Activated T-cell treated with anti-CD3 and anti-CD28 coated beads, Interleukin-2, amount 50 U/mL, for 24 hours (primary cell): ENCODE results near the gene RIOK3.
A peak's percentile ranks its signal among the peaks of the same experiment; 100 is the strongest.
"Not testable (repeated sequence)": the region's sequence is repeated elsewhere in the genome, so short reads cannot be mapped to it uniquely, and the experiment has no call there.

Experiments
- DNase-seq: peaks from one replicate; pipeline ENCODE4 v3.0.0-alpha.2; 2020
- H3K27ac Mint-ChIP-seq: 2 replicates; pipeline ENCODE4 v1.8.0; 2020; ENCODE audit warnings: mild to moderate bottlenecking, mixed read lengths
- H3K27me3 Mint-ChIP-seq: 2 replicates; pipeline ENCODE4 v1.8.0; 2020; ENCODE audit warnings: mixed read lengths
- H3K36me3 Mint-ChIP-seq: 2 replicates; pipeline ENCODE4 v1.8.0; 2020; ENCODE audit warnings: low read depth, mixed read lengths
- H3K4me1 Mint-ChIP-seq: 2 replicates; pipeline ENCODE4 v1.8.0; 2020; ENCODE audit warnings: low read depth, mixed read lengths
- H3K4me3 Mint-ChIP-seq: 2 replicates; pipeline ENCODE4 v1.8.0; 2020; ENCODE audit warnings: mild to moderate bottlenecking, moderate library complexity, mixed read lengths
- H3K9me3 Mint-ChIP-seq: 2 replicates; pipeline ENCODE4 v1.8.0; 2020; ENCODE audit warnings: mixed read lengths

The RIOK3 gene

GRCh38 chr18:23460285-23461273 lies 7.5 kb downstream of the RIOK3 start:
- Mint-ChIP-seq H3K27me3 (no peaks in the 10 kb centered on the region), H3K4me3 (no peak overlapping the region), H3K4me1 (peaks cover 54% of the 10 kb centered on the region), H3K36me3 (peaks cover 74% of the 10 kb centered on the region), H3K27ac (peak overlapping the region; percentile 30), H3K9me3 (no peaks in the 10 kb centered on the region)
- DNase-seq, result no peak

DNA sequence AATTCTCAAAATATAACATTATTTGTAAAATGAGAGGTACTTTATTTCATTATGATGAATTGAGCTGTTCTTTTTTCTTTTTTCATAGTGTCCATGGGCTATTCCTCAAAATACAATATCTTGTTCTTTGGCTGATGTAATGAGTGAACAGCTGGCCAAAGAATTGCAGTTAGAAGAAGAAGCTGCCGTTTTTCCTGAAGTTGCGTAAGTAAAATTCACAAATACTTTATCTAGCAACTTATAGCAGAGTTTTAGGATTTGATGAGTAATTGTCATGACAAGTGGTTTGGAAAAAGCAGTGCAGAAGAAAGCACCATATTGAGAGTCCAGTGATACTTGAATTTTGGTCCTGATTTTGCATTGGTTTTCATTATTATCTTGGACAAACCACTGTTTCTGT lies 9.8 kb downstream of the RIOK3 start:
- Mint-ChIP-seq H3K27me3 (no peaks in the 10 kb centered on the region), H3K4me3 (no peak overlapping the region), H3K27ac (no peak overlapping the region), H3K36me3 (peaks cover 77% of the 10 kb centered on the region), H3K9me3 (no peaks in the 10 kb centered on the region), H3K4me1 (peaks cover 33% of the 10 kb centered on the region)
- no peak for DNase-seq

DNA sequence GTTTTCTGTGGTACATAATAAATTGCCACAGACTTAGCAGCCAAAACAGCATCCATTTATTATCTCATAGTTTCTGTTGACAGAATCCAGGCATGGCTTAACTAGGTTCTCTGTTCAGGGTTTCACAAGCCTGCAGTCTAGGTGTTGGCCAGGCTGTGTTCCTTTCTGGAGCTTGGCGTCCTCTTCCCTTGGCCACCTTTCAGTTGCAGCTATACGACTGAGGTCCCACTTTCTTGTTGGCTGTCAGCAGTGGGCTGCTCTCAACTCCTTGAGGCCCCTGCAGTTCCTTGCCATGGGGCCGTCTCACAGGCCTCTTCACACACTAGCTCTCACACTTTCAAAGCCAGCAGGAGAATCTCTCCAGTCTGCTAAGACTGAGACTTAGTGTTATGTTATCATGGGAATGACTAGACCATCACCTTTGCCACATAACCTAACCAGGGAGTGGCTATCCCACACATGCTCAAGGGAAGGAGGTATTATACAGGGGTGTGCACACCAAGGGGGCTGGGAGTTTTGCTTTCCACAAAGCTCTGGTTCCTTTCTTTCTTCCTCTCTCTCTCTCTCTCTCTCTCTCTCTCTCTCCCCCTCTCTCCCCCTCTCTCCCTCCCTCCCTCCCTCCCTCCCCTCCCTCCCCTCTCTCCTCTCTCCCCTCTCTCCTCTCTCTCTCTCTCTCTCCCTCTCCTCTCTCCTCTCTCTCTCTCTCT lies 15.8 kb downstream of the RIOK3 start:
- Mint-ChIP-seq H3K36me3 (peaks cover 46% of the 10 kb centered on the region), H3K27me3 (no peaks in the 10 kb centered on the region), H3K9me3 (no peaks in the 10 kb centered on the region), H3K4me1 (no peaks in the 10 kb centered on the region), H3K4me3 (no peak overlapping the region), H3K27ac (peak overlapping the region; percentile 53)
- no peak for DNase-seq

GRCh38 chr18:23470620-23471387 lies 17.7 kb downstream of the RIOK3 start:
- Mint-ChIP-seq H3K27me3 (no peaks in the 10 kb centered on the region), H3K36me3 (peaks cover 48% of the 10 kb centered on the region), H3K4me1 (no peaks in the 10 kb centered on the region), H3K9me3 (no peaks in the 10 kb centered on the region), H3K27ac (peak overlapping the region; percentile 75), H3K4me3 (no peak overlapping the region)
- no peak for DNase-seq

DNA sequence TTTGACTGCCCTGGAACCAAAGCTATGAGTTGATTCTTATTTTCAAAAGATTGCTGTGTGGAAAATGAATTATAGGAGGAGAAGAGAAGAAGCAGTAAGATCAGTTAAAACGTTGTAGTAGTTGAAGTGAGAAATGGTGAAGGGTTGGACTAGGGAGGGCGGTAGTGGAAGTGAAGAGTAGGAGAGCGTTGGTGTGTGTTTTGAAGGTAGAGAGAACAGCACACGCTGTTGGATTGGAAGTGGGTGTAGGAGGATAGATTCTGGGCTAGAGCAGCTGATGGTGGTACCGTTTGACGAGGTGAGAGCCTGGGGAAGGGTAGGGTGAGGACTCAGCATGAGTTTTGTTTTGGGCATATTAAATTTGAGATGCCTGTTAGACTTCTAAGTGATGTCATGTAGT lies 18.4 kb downstream of the RIOK3 start:
- no peak overlapping the region for H3K27ac Mint-ChIP-seq
- H3K4me3 Mint-ChIP-seq, result no peak overlapping the region
- H3K4me1 Mint-ChIP-seq, result no peaks in the 10 kb centered on the region
- H3K9me3 Mint-ChIP-seq, result no peaks in the 10 kb centered on the region
- H3K36me3 Mint-ChIP-seq, result peaks cover 49% of the 10 kb centered on the region
- no peak for DNase-seq
- no peaks in the 10 kb centered on the region for H3K27me3 Mint-ChIP-seq

DNA sequence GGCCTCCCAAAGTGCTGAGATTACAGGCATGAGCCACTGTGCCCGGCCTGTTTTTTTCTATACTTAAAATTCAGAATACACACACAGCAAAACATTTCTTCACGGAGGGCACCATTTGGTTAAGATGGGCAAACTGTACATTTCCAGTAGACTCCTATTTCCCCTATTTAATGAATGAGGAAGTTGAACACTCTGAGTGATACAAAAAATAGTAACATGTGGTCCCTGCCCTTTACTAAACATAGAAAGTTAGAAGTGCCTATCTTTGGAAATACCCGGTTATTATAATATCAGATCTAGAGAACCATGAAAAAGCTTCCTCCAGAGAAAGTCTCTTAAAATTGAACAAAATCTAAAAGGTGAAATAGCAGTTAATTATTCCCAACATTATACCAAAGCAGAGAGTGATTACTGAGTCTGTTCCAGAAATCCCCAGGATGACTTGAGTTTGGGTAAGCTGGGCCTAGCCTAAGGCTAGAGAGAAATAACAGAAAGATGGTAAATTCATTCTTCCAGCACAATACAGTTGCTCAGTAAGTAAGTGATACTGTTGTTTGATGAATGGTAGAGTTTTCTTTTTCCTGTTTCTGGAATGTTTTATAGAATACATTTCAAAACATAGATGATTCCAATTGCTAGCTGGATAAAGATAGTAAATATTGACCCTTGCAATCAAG lies 26.9 kb downstream of the RIOK3 start:
- DNase-seq, result no peak
- peaks cover 74% of the 10 kb centered on the region for H3K36me3 Mint-ChIP-seq

GRCh38 chr18:23484561-23485182 lies 31.6 kb downstream of the RIOK3 start:
- no peak overlapping the region for H3K4me3 Mint-ChIP-seq
- no peak overlapping the region for H3K27ac Mint-ChIP-seq
- H3K27me3 Mint-ChIP-seq, result no peaks in the 10 kb centered on the region
- H3K36me3 Mint-ChIP-seq, result peaks cover 33% of the 10 kb centered on the region
- DNase-seq, result no peak
- no peaks in the 10 kb centered on the region for H3K9me3 Mint-ChIP-seq
- H3K4me1 Mint-ChIP-seq, result peaks cover 19% of the 10 kb centered on the region

More for the DNA sequence above, 26.9 kb downstream of the RIOK3 start:
- H3K27ac Mint-ChIP-seq, result peak overlapping the region; percentile 44
- no peaks in the 10 kb centered on the region for H3K27me3 Mint-ChIP-seq
- H3K4me3 Mint-ChIP-seq, result no peak overlapping the region
- H3K4me1 Mint-ChIP-seq, result peaks cover 2% of the 10 kb centered on the region
- no peaks in the 10 kb centered on the region for H3K9me3 Mint-ChIP-seq

- Mint-ChIP-seq H3K4me1 (peaks cover 19% of the 10 kb centered on the region), H3K4me3 (no peak overlapping the region), H3K36me3 (peaks cover 25% of the 10 kb centered on the region), H3K27ac (no peak overlapping the region), H3K27me3 (no peaks in the 10 kb centered on the region), H3K9me3 (no peaks in the 10 kb centered on the region)
- no peak for DNase-seq
Observed at GRCh38 chr18:23485386-23485785, 32.3 kb downstream of the RIOK3 start.

GRCh38 chr18:23487738-23488570 lies 34.9 kb downstream of the RIOK3 start:
- Mint-ChIP-seq H3K9me3 (no peaks in the 10 kb centered on the region), H3K27me3 (no peaks in the 10 kb centered on the region), H3K4me3 (peak overlapping the region; percentile 41), H3K36me3 (peaks cover 5% of the 10 kb centered on the region), H3K4me1 (peaks cover 19% of the 10 kb centered on the region), H3K27ac (peak overlapping the region; percentile 89)
- DNase-seq, result peak; percentile 60

- H3K4me1 Mint-ChIP-seq, result peaks cover 18% of the 10 kb centered on the region
- H3K9me3 Mint-ChIP-seq, H3K27me3 Mint-ChIP-seq, H3K4me3 Mint-ChIP-seq, DNase-seq, H3K27ac Mint-ChIP-seq, H3K36me3 Mint-ChIP-seq: not testable (repeated sequence)
Observed at GRCh38 chr18:23489586-23489985, 36.5 kb downstream of the RIOK3 start.

DNA sequence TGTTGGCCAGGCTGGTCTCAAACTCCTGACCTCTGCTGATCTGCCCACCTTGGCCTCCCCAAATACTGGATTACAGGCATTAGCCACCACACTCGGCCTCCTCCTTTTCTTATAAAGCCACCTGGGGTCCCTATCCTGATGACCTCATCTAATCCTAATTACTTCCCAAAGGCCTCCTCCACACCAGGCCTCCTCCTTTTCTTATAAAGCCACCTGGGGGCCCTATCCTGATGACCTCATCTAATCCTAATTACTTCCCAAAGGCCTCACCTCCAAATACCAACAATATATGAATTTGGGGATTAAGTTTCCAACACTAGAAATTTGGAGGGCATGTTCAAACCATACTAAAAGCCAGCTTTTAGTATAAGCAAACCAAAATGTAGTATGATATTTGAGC lies 40.6 kb downstream of the RIOK3 start:
- Mint-ChIP-seq H3K27me3 (no peaks in the 10 kb centered on the region), H3K27ac (no peak overlapping the region), H3K9me3 (no peaks in the 10 kb centered on the region), H3K36me3 (no peaks in the 10 kb centered on the region), H3K4me3 (no peak overlapping the region), H3K4me1 (peaks cover 8% of the 10 kb centered on the region)
- DNase-seq, result no peak

GRCh38 chr18:23494992-23495391 lies 41.9 kb downstream of the RIOK3 start:
- H3K36me3 Mint-ChIP-seq, result no peaks in the 10 kb centered on the region
- peaks cover 13% of the 10 kb centered on the region for H3K4me1 Mint-ChIP-seq
- H3K9me3 Mint-ChIP-seq, result no peaks in the 10 kb centered on the region
- no peak for DNase-seq
- H3K27ac Mint-ChIP-seq, result no peak overlapping the region
- H3K4me3 Mint-ChIP-seq, result no peak overlapping the region
- H3K27me3 Mint-ChIP-seq, result no peaks in the 10 kb centered on the region
